GM12801 (cell line): Measurements from ENCODE around the gene DPEP2NB.

Experiments used
- CTCF ChIP-seq: IDR thresholded peaks from one replicate; pipeline ENCODE4 v1.5.1; 2011; ENCODE audit warnings: control low read depth; ENCODE audit not compliant: insufficient read length; ENCODE audit errors: extremely low read depth

Gene DPEP2NB

DNA sequence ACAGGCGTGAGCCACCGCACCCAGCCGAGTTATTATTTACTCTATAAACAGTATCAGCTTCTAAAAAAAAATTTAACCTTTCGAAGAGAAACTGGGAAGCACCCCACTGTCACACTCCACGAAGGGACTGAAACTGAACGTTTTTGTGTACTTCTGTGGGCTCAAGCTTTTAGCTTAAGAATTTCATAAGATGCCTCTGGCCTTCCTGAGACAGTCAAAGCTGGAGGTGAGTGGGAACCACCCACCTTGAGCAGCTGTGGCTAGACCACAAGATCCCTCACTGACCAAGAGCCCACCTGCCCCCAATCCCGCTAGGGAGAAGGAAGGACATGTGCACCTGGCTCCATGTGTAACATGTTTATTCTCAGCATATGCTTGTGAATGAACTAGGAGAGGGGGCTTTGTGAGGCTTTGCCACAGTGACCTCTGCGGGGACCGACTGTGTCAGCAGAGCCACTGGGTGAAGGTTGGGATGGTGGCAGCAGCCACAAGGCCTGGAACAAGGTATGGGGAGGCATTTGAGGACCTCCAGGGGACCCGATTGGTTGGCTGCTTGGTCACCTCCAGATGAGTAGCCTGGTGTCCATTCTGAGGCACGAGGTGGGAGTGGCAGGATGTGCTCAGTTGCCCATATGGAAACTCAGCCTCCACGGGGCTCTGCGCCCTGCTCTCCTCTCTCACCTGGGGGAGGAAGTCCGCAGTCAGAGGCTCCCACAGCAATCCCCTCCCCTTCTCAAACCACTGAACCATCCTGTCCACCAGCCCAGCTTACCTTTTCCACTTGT lies 40.2 kb downstream of the DPEP2NB start:
- TF ChIP-seq CTCF: no peak

- no peak for TF ChIP-seq CTCF
These were observed 44.6 kb downstream of the DPEP2NB start for GRCh38 chr16:67971111-67971510.

DNA sequence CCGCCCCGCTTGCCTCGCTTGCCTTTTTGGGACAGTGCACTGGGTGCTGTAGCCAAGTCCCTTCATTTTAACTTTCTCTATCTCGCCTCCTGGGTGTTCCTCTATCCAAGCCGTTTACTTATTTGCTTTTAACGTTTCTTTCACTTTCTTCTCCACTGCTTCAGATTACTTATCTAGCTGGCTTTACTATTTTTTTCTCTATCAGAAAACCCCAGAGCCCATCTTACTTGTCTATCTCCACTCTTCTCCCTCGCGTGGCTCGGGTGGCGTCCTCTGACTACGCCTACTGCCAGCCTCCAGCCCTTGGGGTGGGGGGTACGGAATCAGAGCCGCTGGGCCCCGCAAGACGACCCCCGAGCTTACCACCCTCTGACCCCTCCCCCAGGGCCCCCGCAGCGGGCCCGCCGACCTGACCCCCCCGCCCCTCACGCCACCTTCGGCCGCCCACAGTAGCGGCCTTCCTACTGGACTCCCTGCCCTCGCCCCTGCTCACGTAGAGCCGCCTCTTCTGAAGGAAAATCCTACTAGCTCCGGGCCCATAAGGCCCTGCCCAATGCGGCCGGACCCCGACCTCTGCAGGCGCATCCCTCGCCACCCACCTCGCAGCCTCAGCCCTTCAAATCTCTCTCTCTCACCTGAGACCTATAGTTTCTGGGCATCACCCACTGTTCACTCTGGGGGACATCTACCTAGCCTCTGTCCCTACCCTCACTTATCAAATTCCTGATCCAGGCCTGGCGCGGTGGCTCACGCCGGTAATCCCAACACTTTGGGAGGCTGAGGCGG lies 46.3 kb downstream of the DPEP2NB start:
- no peak for TF ChIP-seq CTCF

- TF ChIP-seq CTCF: no peak
These were observed 47.1 kb downstream of the DPEP2NB start, which contains the start of gene SLC12A4 for GRCh38 chr16:67968400-67969253. TSS of gene SLC12A4 (minus strand) at chr16:67968637. CDS start at chr16:67968553, 84 bp downstream.

DNA sequence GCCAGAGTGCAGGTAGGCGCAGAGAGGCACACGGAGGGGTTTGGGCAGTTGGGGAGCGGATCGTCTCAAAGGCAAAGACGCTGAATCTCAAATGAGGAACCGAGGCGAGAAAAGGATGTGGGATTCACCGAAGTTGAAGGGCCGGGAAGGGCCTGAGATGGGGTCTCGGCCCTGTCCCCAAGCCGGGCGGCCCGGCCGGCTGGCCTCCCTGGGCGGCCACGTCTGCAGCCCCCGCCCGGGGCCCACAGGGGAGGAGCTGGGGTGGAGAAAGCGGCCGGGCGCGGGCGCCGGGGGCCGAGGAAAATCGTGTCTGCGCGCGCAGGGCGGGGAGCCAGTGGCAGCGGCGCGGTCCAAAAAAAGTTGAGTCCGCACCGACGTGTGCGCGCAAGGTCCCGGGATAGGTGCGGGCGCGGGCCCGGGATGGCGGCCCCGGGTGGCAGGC lies 47.7 kb downstream of the DPEP2NB start:
- TF ChIP-seq CTCF: no peak

DNA sequence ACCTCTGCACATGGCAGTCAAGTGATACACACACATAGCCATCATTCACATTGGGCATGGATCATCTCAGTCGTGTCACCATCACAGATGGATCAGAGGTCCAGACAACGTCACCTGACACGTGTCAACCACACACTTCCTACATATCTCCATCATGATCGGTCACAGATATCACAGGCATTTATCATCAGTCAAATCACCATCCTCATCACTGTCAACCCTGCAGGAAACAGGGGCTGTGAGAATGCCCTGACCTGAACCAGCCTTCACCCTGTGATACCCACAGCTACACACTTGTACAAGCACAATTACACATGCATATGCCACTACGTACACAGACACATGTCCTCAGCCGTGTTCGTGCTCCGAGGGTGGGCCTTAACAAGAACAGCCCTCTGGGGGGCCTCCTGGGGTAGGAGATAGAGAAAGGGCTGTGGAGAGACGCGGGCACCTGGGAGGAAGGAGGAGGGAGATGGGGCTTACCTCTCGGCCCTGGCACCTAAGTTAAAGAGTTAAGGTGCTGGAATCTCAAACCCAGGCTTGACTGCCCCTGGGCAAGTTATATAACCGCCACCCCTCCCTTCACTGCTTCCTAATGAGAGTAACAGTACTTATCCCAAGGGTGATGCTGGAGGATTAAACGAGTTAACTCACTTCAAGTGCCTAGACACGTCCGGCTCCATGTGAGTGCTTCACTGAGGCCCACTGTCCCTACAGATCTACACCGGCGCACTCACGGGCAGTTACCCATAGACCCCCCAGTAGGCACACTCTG lies 48.3 kb downstream of the DPEP2NB start:
- TF ChIP-seq CTCF: no peak
